ENCODE measurements around the gene ABHD5. TPM values are rescaled to one million over a fixed set of nuclear protein-coding genes. Genes with fewer than 3 reads are reported as not detected.

ABHD5 gene
- total RNA-seq, 4 donors from 2014 or later, result 12.4 to 50.6 (median 22.8) TPM

DNA sequence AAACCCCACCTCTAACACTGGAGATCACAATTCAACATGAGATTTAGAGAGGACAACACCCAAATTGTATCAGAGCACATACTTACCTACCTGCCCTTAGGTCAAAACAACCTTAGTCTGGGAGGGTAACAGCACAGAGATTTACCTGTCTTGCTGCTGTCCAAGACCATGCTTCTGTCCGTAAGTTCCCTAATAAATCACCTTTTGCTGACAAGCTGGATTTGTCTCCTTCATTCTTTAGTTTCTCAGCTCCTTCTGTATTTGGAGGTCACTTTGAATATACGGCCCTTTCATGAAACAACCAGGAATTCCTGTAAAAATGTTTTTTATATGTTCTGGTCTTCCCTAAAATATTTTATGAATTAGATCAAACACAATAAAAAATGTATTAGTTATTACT, 1.6 kb upstream of the ABHD5 start:
- peaks cover 0 to 14% (median 0%) of the 10 kb centered on the region in 4 donors for H3K4me1 ChIP-seq
- H3K36me3 ChIP-seq, result no peaks in the 10 kb centered on the region
- DNase-seq, result no peak
- H3K4me3 ChIP-seq, result no peak overlapping the region
- H3K9me3 ChIP-seq, result no peaks in the 10 kb centered on the region
- no peak overlapping the region for H3K27ac ChIP-seq
- no peaks in the 10 kb centered on the region for H3K27me3 ChIP-seq
- TF ChIP-seq, protein P1, sequence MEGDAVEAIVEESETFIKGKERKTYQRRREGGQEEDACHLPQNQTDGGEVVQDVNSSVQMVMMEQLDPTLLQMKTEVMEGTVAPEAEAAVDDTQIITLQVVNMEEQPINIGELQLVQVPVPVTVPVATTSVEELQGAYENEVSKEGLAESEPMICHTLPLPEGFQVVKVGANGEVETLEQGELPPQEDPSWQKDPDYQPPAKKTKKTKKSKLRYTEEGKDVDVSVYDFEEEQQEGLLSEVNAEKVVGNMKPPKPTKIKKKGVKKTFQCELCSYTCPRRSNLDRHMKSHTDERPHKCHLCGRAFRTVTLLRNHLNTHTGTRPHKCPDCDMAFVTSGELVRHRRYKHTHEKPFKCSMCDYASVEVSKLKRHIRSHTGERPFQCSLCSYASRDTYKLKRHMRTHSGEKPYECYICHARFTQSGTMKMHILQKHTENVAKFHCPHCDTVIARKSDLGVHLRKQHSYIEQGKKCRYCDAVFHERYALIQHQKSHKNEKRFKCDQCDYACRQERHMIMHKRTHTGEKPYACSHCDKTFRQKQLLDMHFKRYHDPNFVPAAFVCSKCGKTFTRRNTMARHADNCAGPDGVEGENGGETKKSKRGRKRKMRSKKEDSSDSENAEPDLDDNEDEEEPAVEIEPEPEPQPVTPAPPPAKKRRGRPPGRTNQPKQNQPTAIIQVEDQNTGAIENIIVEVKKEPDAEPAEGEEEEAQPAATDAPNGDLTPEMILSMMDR (IDR thresholded peaks at IDR 0.05), result no peak
- no peak for TF ChIP-seq POLR2A (IDR thresholded peaks at IDR 0.05)

DNA sequence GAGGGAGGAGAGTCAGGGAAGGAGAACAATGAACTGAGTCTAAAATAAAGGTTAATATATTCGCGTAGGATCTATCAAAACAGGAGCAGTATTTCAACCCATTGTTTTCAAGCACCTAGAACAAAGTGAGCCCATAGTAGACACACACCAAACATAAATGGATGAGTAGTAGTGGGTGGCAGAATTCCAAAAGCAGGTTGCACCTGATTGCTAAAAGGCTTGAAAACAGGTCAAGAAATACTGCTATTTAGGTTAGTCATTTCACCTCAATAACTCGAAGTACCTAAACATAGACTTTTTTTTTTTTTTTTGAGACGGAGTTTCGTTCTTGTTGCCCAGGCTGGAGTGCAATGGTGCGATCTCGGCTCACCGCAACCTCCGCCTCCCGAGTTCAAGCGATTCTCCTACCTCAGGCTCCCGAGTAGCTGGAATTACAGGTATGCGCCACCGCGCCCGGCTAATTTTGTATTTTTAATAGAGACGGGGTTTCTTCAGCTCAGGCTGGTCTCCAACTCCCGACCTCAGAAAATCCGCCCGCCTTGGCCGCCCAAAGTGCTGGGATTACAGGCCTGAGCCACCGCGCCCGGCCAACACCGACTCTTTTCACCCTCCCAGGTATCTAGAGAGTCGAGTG, 855 bp upstream of the ABHD5 start:
- peaks cover 0 to 14% (median 0%) of the 10 kb centered on the region in 4 donors for H3K4me1 ChIP-seq
- peak overlapping the region; percentile 80 to 95 (median 88) for H3K4me3 ChIP-seq
- H3K9me3 ChIP-seq, result no peaks in the 10 kb centered on the region
- DNase-seq, result no peak
- no peaks in the 10 kb centered on the region for H3K36me3 ChIP-seq
- TF ChIP-seq, protein P1 (IDR thresholded peaks at IDR 0.05), result no peak
- no peak for TF ChIP-seq POLR2A (IDR thresholded peaks at IDR 0.05)
- H3K27me3 ChIP-seq, result no peaks in the 10 kb centered on the region
- peak overlapping the region; percentile 91 to 99 (median 94) for H3K27ac ChIP-seq

DNA sequence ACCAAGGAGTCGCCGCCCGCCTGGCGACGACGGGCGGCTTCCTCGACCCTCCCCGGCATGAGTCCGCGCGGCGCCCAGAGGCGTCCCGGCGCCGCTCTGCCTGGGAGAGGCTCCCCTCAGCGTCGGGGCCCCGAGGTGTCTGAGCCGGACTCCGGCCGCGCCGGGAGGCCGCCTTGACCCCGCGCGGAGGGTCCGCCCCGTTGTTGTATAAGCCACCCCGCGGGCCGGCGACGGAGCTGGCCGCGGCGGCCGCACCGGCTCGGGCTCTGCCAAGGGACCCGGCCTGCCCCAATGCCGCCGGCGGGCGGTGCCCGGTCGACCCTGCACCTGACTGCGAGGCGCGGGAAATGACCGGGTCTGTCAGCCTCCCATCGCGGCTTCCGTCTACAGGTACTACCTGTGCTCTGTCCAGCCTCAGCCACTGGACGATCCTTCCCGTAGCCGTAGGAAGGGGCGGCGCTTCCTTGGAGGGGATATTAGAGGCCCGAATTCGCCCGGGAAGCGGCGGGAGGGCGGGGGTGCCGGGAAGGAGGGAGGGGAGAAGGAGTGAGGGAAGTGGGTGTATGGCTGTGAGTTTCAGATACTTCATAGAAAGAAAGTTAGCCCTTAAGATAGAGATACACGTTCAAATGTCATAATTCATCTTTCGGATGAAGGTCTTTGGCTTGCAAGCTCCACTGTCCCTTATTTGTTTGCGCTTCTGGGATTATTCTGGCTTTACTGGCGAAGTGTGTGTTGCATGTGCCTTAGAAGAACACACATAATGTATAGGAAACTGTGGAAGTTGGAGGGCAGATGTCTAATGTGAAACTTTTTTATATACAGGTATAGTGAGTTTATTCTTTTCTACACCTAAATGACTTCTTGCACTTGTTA, 620 bp downstream of the ABHD5 start:
- peak overlapping the region; percentile 80 to 95 (median 88) for H3K4me3 ChIP-seq
- peak overlapping the region; percentile 91 to 99 (median 94) for H3K27ac ChIP-seq
- DNase-seq, result peak; percentile 53 to 84 (median 83)
- H3K36me3 ChIP-seq, result no peaks in the 10 kb centered on the region
- H3K27me3 ChIP-seq, result no peaks in the 10 kb centered on the region
- H3K9me3 ChIP-seq, result no peaks in the 10 kb centered on the region
- peaks cover 0 to 14% (median 0%) of the 10 kb centered on the region in 4 donors for H3K4me1 ChIP-seq
- TF ChIP-seq POLR2A (IDR thresholded peaks at IDR 0.05), result no peak
- TF ChIP-seq, protein P1 (IDR thresholded peaks at IDR 0.05), result no peak

DNA sequence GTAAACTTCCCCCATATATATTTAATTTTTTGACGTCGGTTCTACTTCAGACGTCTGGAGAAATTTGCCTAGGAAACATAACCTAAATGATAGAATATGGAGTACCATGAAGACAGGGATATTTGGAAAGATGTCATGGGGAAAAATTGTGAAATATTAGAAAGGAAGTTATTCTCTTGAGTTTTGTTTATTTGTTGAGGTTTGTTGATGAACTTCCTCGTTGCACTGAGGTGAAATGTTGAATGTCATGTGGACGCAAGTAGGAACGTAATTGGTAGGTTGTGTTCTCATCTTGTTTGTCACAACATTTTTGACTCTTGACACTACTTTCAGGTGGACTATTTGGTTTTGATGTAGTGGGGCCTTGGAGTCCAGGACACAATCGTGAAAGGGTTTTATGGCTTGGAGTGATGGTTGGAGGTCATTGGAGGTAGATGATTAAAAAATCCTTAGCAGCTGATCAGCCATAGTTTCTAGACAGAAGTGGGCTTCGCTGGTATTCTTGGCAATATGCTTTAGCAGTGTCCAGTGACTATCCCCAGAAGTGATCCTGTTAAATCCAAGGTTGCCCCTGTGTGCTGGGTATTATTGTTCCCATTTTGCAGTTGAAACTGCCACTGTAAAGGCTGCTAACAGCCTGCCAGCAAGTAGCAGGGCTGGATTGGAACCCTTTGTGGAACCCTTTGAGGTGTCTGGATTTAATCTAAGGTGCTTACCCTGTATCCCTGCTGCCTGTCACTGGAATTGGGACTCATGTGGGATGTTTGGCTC, 1.5 kb downstream of the ABHD5 start:
- Histone ChIP-seq H3K36me3 (no peaks in the 10 kb centered on the region), H3K4me1 (peaks cover 0 to 14% (median 2%) of the 10 kb centered on the region in 4 donors), H3K27me3 (no peaks in the 10 kb centered on the region), H3K27ac (no peak overlapping the region), H3K9me3 (no peaks in the 10 kb centered on the region), H3K4me3 (peak overlapping the region in 2 of 4 donors; percentile 80 to 95)
- TF ChIP-seq, protein P1 (IDR thresholded peaks at IDR 0.05), result no peak
- no peak for TF ChIP-seq POLR2A (IDR thresholded peaks at IDR 0.05)
- no peak for DNase-seq

DNA sequence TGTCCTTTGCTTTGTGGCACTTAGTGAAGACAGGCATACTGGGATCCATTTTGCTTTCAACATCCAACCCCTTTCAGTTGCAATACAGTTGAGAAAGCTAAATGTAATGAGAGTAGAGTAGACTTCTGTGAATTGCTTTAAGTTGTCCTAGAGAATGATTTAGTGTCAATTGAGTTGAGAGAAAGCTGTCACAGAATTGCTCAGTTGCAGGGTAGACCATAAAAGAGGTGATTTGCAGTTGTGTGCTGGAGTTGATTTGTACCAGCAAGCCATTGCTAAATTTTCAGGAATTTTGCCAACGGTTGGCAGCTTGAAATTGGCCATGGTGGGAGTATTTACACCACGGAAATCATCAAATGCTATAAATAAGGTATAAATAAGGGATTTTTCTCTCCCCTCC, 2.2 kb downstream of the ABHD5 start:
- no peaks in the 10 kb centered on the region for H3K36me3 ChIP-seq
- TF ChIP-seq, protein P1 (IDR thresholded peaks at IDR 0.05), result no peak
- no peak for TF ChIP-seq POLR2A (IDR thresholded peaks at IDR 0.05)
- H3K27me3 ChIP-seq, result no peaks in the 10 kb centered on the region
- H3K27ac ChIP-seq, result no peak overlapping the region
- DNase-seq, result no peak
- peaks cover 0 to 14% (median 2%) of the 10 kb centered on the region in 4 donors for H3K4me1 ChIP-seq
- H3K4me3 ChIP-seq, result no peak overlapping the region
- no peaks in the 10 kb centered on the region for H3K9me3 ChIP-seq

All from Peyer's patch (tissue), 4 donors.